NCI-H526 (cell line): ENCODE data around the gene TCF4.

Source experiments
- DNase-seq, 2 experiments: peaks; one replicate each; lab custom pipeline; 2025; lab: John Stamatoyannopoulos, UW

The TCF4 gene

DNA sequence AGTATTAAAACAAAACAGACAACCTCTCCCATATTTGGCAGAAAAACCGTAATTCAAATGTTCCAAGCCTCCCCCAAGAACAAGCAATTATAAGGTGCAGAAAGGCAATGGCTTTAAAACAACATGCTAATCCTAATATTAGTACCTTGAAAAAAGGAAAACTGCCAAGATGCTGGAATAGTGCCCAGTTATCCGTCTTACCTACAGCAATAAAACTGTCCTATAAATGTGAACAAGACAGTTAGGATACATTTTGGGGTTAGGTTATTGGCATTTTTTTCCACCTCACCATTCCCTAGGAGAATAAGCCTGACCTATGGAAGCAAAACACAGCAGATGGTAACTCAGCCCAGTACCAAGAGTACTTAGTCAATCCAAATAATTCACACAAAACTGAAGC lies 83.2 kb downstream of the TCF4 start:
- no peak for DNase-seq

GRCh38 chr18:55503167-55503820 lies 84.7 kb downstream of the TCF4 start:
- DNase-seq = no peak

DNA sequence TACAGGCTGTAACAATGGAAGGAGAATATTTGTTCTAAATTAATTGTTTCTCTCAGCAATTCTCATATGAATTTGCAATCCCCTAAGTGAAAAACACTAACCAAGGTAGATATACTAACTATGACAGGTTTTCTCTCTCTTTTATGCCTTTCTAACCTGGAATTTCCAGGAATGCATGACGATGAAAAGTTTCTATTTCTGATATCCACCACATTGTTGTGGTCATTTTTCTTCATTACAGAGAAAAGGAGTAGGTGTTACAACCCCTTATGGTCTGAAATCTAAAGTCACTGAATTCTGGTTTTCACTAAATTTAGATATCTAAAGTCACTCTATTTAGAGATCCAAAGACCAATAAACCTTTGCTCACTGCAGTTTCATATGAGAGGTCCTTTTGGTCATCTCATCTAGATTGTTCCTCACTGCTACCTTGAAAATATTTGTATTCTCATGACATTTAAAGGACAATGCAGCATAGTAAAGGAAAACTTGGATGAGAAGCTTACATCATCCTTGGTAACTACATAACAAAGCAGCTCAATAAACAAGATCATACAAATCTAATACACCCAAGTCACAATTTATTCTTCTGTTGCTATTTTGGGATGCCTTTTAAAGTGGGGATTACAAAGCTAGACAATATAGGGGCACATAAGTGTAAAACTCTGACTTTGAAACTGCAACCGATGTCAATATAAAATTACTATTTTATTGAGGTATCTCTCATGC lies 85.8 kb downstream of the TCF4 start:
- no peak for DNase-seq

DNA sequence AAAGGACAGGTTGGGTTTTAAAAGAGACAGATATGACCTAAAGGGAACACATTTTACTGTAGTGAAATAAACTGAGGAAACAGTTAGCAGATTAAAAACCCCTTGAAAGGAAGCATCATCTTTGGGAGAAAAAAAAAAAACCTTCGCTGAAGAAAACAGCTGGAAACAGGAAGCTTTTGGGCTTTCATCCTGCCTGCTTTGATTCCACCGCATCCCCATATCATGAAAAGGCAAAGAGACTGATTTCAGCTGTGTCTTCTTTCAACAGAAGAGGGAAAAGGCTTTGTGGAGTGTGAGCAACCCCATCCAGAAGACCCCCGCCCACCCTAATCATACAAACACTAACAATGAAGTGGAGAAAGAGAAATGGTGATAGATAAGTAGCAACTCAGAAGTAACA lies 86.4 kb downstream of the TCF4 start:
- peak in 1 of 2 experiments; percentile 44 for DNase-seq

- DNase-seq = no peak
These were observed 87.5 kb downstream of the TCF4 start for GRCh38 chr18:55500316-55501086.

DNA sequence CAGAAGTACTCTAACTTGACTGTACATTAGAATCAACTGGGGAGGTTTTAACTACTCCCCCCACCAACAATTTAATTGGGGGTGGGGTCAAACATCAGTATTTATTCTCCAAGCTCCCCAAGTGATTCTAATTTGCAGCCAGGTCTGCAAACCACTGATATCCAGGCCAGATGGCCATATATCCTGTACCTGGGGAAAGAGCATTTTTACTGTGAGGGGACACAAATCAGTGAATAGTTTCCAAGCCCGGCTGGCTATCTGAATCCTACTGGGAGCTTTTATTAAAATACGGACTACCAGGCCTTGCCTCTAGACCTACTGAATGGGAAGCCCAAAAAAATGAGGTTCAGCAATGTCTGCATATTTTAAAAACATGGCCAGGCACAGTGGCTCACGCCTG lies 88.5 kb downstream of the TCF4 start:
- no peak for DNase-seq

DNA sequence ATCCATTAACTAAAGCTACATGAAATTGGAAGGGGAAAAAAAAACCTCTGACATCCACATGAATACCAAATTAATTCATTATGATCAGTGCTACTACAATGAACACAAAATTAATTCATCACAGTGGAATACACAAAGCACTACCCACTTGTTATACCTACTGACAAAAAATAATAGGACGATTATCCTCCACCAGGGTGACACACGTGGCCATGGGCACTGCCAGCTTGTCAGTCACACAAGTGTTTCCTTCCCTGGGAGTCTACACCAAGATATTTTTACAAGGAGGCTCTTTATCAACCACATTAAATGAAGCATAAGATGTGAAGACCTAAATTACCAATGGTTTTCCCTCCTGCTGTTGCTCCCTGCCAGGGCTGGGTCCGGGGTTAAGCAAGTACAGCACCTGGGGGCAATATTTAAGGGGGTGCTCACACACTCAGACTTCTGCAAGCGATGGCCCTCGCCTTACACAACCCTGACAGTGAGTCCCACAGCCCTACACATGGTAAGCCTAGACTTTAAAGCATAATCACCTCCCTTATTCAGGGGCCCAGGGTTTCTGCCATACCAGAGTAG lies 90.1 kb downstream of the TCF4 start:
- DNase-seq = peak in 1 of 2 experiments; percentile 17

GRCh38 chr18:55494899-55495298 lies 93.1 kb downstream of the TCF4 start:
- no peak for DNase-seq

- peak in 1 of 2 experiments; percentile 52 for DNase-seq
These were observed 93.6 kb downstream of the TCF4 start for GRCh38 chr18:55494441-55494840.

DNA sequence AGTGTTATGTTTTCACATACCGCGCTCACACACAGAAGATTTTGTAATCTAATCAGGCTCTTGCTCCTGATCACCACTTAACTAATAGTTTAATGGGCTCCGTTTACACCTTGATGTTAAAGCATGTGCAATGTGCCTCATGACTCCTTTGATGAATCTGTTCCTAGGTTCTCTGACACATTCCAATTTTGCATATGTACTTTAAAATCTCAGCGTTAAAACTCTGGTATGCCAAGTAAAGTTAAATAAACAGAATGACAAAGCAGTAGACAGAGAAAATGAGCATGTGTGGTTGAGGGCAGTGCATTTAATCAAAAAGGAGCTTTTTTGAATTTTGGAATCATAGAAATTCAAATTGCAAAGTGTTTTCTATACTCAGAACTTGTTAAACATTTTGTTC lies 96.4 kb downstream of the TCF4 start:
- no peak for DNase-seq

DNA sequence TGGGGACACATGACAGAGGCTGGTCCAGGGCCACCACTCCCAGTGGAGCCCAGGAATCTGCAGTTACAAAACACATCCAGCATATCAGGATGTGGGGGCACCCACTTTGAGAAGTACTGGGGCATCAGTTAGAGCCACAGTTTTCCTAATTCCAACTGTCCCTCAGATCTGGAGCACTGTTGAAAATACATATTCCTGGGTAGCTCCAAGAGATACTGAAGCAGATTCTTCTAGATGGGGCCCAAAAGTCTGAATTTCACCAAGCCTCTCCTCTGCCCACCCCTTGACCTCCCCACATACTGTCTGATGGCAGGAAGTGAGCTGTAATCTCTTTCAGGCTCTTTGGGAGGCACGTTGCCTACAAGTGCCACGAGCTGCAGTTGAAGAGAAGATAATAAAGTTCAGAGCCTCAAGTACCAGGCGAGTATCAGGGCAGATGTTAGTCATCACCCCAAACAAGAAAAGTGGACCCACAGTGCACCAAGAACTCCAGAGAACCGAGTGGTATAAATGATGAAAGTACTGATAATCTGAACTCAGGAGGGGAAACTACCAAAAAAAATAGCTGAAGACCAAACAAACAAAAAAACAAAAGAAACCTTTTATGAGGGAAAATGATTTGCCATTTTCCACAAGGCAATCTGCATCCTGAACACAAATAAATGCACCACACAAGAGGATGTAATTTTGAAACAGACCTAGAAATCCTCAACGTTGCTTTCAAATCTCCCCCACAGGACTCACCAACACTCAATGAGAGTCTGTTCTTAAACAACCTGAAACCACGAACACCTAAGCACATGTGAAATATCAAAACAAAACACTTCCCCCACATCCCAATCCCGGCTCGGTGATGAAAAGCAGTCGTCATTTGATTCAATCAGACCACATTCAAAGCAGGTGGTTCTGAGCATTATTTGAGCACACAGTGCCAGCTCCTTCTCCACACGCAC lies 98.7 kb downstream of the TCF4 start:
- DNase-seq = peak; percentile 86 to 87

DNA sequence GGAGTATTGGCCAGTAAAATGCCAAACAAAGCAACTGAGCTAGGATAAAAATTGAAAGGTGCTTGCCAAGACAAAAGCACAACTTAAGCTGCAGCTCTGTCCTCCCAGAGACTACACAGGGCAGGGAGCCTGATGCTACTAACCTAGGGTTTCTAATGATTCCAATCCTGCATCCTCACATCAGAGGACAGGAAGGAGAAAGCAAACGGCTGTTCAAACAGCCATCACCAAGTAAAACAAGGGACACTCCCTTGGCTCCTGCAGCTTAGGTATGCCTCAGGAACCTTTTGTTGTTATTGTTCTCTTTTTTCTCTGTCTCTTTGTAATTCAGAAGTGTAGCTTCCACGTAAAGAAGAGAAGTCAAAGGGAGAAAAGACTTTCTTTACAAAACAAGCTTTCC lies 99.5 kb downstream of the TCF4 start:
- peak; percentile 17 to 54 for DNase-seq

DNA sequence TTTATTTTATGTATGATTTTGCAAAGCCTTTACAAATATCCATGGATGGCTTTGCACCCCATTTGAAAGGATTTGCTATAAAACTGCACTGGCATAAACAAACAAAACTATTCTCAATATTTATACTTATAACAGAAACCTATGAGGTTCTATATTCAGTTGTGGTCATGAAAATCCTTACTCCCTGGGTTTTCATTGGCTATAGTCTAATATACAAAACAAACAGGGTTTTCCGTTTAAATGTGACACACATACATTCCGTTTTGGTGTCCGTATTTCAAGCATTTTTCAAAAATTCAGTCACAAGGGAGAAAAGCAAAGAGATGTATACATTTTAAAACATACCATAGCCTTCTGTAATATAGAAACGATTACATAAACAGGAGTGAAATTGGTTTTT lies 100.0 kb downstream of the TCF4 start:
- no peak for DNase-seq

- no peak for DNase-seq
These were observed 101.1 kb downstream of the TCF4 start for GRCh38 chr18:55486936-55487335.

- no peak for DNase-seq
These were observed 102.3 kb downstream of the TCF4 start for GRCh38 chr18:55485666-55486065.

GRCh38 chr18:55484773-55485172 lies 103.2 kb downstream of the TCF4 start:
- no peak for DNase-seq

DNA sequence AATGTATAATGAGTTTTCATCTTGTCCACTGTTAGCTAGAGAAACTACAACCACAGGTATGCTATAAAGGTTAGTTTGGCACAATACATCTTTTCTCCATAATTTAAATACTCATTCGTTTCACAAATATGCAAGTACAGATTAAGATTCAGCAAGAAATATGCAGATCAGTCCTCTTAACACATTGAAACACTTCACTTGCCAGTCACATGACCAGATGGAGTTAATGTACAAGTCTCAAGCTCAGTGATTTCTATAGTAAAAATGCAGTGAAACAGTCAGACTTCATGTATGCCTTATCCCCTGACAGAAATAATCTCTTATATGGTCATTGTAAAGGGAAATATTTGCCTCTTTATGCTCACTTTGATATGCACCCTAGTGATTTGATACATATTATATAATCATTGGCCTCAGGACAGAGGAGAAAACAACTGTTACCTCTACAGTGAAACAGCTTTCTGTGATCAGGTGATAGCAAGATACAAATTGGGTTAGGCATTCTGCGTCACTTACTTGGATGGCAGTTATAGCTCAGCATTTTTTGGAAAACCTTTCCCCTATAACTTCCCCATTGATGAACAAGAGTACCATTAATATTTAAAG lies 104.6 kb downstream of the TCF4 start:
- DNase-seq = no peak

- DNase-seq = no peak
These were observed 108.2 kb downstream of the TCF4 start for GRCh38 chr18:55479656-55480420.

GRCh38 chr18:55477860-55478581 lies 110.0 kb downstream of the TCF4 start:
- no peak for DNase-seq

DNA sequence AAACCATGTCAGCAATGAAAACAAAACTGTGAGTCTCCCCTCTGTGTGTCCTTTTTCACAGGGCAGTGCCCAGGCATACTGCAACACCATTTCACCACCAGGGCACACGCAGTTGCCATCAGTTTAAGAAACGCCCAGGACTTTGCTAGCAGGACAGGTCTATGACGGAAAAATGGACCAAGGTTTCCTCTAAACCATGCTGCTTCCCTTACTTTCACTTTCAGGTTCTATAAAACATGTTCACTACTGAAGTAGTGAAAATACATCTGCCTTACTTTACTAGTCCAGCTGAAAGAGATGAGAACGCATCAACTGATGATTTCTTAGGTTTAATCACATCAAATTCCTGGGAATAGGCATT lies 110.5 kb downstream of the TCF4 start:
- no peak for DNase-seq
